Measurements from ENCODE around the gene PLAGL2. TPM values are rescaled to one million over a fixed set of nuclear protein-coding genes. Genes with fewer than 3 reads are reported as not detected.

The PLAGL2 gene
- total and polyA plus RNA-seq, 9 of the 15 experiments (the other 6 are each of a cell fraction or from before 2014, with no cell fraction given) = 3.1 to 24.3 (median 6.4) TPM

GRCh38 chr20:32159766-32160221 is 47.7 kb downstream of the PLAGL2 start (continued):
- TF ChIP-seq CHD7 (IDR thresholded peaks at IDR 0.05; ENCODE audit: low read depth, low read length) (no peak), ZMIZ1 (IDR thresholded peaks at IDR 0.05; ENCODE audit: low read depth in 2 of 2, low read length in 2 of 2) (no peak), ZNF282 (CRISPR knock-in tag; IDR thresholded peaks at IDR 0.05) (no peak), PHB (CRISPR knock-in tag; IDR thresholded peaks at IDR 0.05) (no peak), POLR3A (IDR thresholded peaks at IDR 0.05; ENCODE audit: borderline replicate concordance, extremely low read depth, insufficient read depth, insufficient read length) (no peak), TCFL5 (CRISPR knock-in tag; conservative IDR thresholded peaks at IDR 0.05) (no peak), GATAD2B (IDR thresholded peaks at IDR 0.05; ENCODE audit: borderline replicate concordance) (no peak), ZFP1 (CRISPR knock-in tag; IDR thresholded peaks at IDR 0.05) (no peak), BRD4 (IDR thresholded peaks at IDR 0.05) (no peak), ZNF274 (IDR thresholded peaks at IDR 0.05; ENCODE audit: borderline replicate concordance, low read depth, low read length) (no peak), HOXB6 (CRISPR knock-in tag; IDR thresholded peaks at IDR 0.05; ENCODE audit: borderline replicate concordance) (no peak), RFX5 (IDR thresholded peaks at IDR 0.05; ENCODE audit: low read depth, low read length) (no peak), ZNF655 (CRISPR knock-in tag; IDR thresholded peaks at IDR 0.05) (no peak)
